AG04450 (cell line): ENCODE data around the gene CBARP. TPM values are rescaled to one million over a fixed set of nuclear protein-coding genes. Genes with fewer than 3 reads are reported as not detected.

ENCODE experiments used
- polyA plus RNA-seq: library from polyadenylated mRNA; depleted of rRNA; stranded (reverse); fragments of >200 nt; gene quantifications from 2 replicates; pipeline ENCODE4 v1.2.3, GENCODE V29; 2011; rRNA removed

Gene CBARP
- polyA plus RNA-seq, 1 experiment = 1.1 TPM

Other genes with a start within 250 kb of the CBARP start
- gene GRIN3B, start 237.6 kb downstream of the CBARP start, polyA plus RNA-seq = 0.24 and 0.38 TPM in 2 replicates
- 55.8 and 74.0 TPM in 2 replicates for gene TMEM259, start 216.9 kb downstream of the CBARP start, polyA plus RNA-seq
- gene RNU6-2, start 216.5 kb downstream of the CBARP start, polyA plus RNA-seq = not detected in 2 replicates
- gene CNN2, start 211.4 kb downstream of the CBARP start, polyA plus RNA-seq = 302 and 362 TPM in 2 replicates
- gene ABCA7, start 197.9 kb downstream of the CBARP start, polyA plus RNA-seq = 1.5 and 1.6 TPM in 2 replicates
- gene ARHGAP45, start 170.8 kb downstream of the CBARP start, polyA plus RNA-seq = 0.36 and 0.60 TPM in 2 replicates
- gene POLR2E, start 142.6 kb downstream of the CBARP start, polyA plus RNA-seq = 140 and 172 TPM in 2 replicates
- gene GPX4, start 134.0 kb downstream of the CBARP start, polyA plus RNA-seq = 627 and 865 TPM in 2 replicates
- gene SBNO2, start 63.7 kb downstream of the CBARP start, polyA plus RNA-seq = 9.9 and 14.2 TPM in 2 replicates
- 24.6 and 26.6 TPM in 2 replicates for gene STK11, start 32.2 kb downstream of the CBARP start, polyA plus RNA-seq
- gene ATP5F1D, start 3.7 kb upstream of the CBARP start, polyA plus RNA-seq = 36.4 and 55.1 TPM in 2 replicates
- gene MIDN, start 10.6 kb upstream of the CBARP start, polyA plus RNA-seq = 6.6 and 10.6 TPM in 2 replicates
- 269 and 274 TPM in 2 replicates for gene CIRBP, start 31.3 kb upstream of the CBARP start, polyA plus RNA-seq
- gene FAM174C, start 37.5 kb upstream of the CBARP start, polyA plus RNA-seq = 16.6 and 29.1 TPM in 2 replicates
- gene EFNA2, start 47.9 kb upstream of the CBARP start, polyA plus RNA-seq = not detected in 2 replicates
- 26.1 and 45.5 TPM in 2 replicates for gene NDUFS7, start 145.9 kb upstream of the CBARP start, polyA plus RNA-seq
- 26.9 and 39.8 TPM in 2 replicates for gene GAMT, start 163.5 kb upstream of the CBARP start, polyA plus RNA-seq
- 45.8 and 52.8 TPM in 2 replicates for gene DAZAP1, start 169.6 kb upstream of the CBARP start, polyA plus RNA-seq
- 596 and 980 TPM in 2 replicates for gene RPS15, start 200.4 kb upstream of the CBARP start, polyA plus RNA-seq
- 0.09 and 0.17 TPM in 2 replicates for gene APC2, start 212.1 kb upstream of the CBARP start, polyA plus RNA-seq
- 14.5 and 17.5 TPM in 2 replicates for gene C19orf25, start 241.2 kb upstream of the CBARP start, polyA plus RNA-seq